GM12878 (cell line): ENCODE data around the gene EPHA2. TPM values are rescaled to one million over a fixed set of nuclear protein-coding genes. Genes with fewer than 3 reads are reported as not detected.

Experiments used
- ATAC-seq: fragments of 200-7000 bp; cut with Tn5 transposase; 3 replicates; pipeline ENCODE4 v1.9.1; 2020; ENCODE audit warnings: mild to moderate bottlenecking, moderate library complexity
- BruUV-seq: library from RNA; stranded (reverse); fragments of 400-500 nt; replicated peaks from 2 replicates; lab custom pipeline; 2021; lab: Mats Ljungman, UMichigan
- CTCF ChIA-PET: fragments of 300-600 bp; sonication (Branson Sonifier 250); formaldehyde crosslinking; extraction: SDS; loops from one replicate; lab custom pipeline; 2021; ENCODE audit warnings: inconsistent platforms; lab: Yijun Ruan, JAX
- POLR2A ChIA-PET: fragments of 350-600 bp; formaldehyde crosslinking; extraction: SDS; loops from one replicate; lab custom pipeline; 2021; ENCODE audit warnings: inconsistent platforms; lab: Charles Lee
- RAD21 ChIA-PET: fragments of 300-600 bp; sonication (Branson Sonifier 250); formaldehyde crosslinking; loops from one replicate; lab custom pipeline; 2023; ENCODE audit warnings: antibody characterized with exemption; ENCODE audit not compliant: unreplicated experiment; lab: Charles Lee
- SMC1A ChIA-PET: fragments of 300-600 bp; sonication (Branson Sonifier 250); formaldehyde crosslinking; loops from one replicate; lab custom pipeline; 2023; ENCODE audit not compliant: unreplicated experiment, uncharacterized antibody; lab: Charles Lee
- DNase-seq: peaks from one replicate; pipeline ENCODE4 v3.0.0-alpha.2; 2011; ENCODE audit warnings: low read depth, low spot score
- FAIRE-seq: peaks from 3 replicates; lab custom pipeline; 2011; peaks lifted over from hg19 to GRCh38; lab: Jason Lieb, UNC
- H2AFZ ChIP-seq: 2 replicates; pipeline ENCODE4 v1.6.0; 2011; ENCODE audit warnings: low read depth, low read length, control low read depth; ENCODE audit not compliant: control insufficient read depth
- H3K27ac ChIP-seq: 2 replicates; pipeline ENCODE4 v1.5.1; 2011; ENCODE audit warnings: control low read depth; ENCODE audit not compliant: control insufficient read depth, insufficient read depth
- H3K27me3 ChIP-seq, 2 experiments: replicated peaks in 1 of 2; 2 replicates each; pipeline versions ENCODE4 v1.6.0 to v1.6.1; 2011; ENCODE audit warnings: low read length in 1 of 2; ENCODE audit not compliant: control insufficient read depth in 2 of 2, insufficient read depth in 2 of 2
- H3K36me3 ChIP-seq, 2 experiments: 2 replicates each; pipeline ENCODE4 v1.5.1; 2011; ENCODE audit warnings: low read length in 1 of 2; ENCODE audit not compliant: control insufficient read depth in 2 of 2, insufficient read depth in 2 of 2
- H3K4me1 ChIP-seq: 2 replicates; pipeline ENCODE4 v1.6.1; 2011; ENCODE audit warnings: mild to moderate bottlenecking, low read length, moderate library complexity, mixed read lengths; ENCODE audit not compliant: control insufficient read depth, insufficient read depth
- H3K4me2 ChIP-seq: 2 replicates; pipeline ENCODE4 v1.6.0; 2011; ENCODE audit warnings: control low read depth; ENCODE audit not compliant: control insufficient read depth, insufficient read depth
- H3K4me3 ChIP-seq: fragments of 200-600 bp; sonication (generic); 2 replicates; pipeline ENCODE4 v1.5.1; 2016
- H3K79me2 ChIP-seq: 2 replicates; pipeline ENCODE4 v1.6.0; 2011; ENCODE audit warnings: low read length; ENCODE audit not compliant: control insufficient read depth, insufficient read depth
- H3K9ac ChIP-seq: 2 replicates; pipeline ENCODE4 v1.8.0; 2011; ENCODE audit warnings: low read length, control low read depth, mixed read lengths; ENCODE audit not compliant: control insufficient read depth, insufficient read depth
- H3K9me3 ChIP-seq: replicated peaks from 3 replicates; pipeline ENCODE4 v1.5.1; 2011; ENCODE audit warnings: mild to moderate bottlenecking, low read length; ENCODE audit not compliant: control insufficient read depth, insufficient read depth
- H4K20me1 ChIP-seq: 2 replicates; pipeline ENCODE4 v1.6.0; 2011; ENCODE audit not compliant: control insufficient read depth, insufficient read depth
- BACH1 ChIP-seq: fragments of 450-650 bp; IDR thresholded peaks from 2 replicates; pipeline ENCODE4 v1.6.1; 2017; ENCODE audit warnings: mild to moderate bottlenecking, borderline replicate concordance
- IRF4 ChIP-seq: IDR thresholded peaks from 2 replicates; pipeline ENCODE4 v1.6.1; 2011; ENCODE audit warnings: low read depth, low read length
- KLF5 ChIP-seq: fragments of 450-650 bp; IDR thresholded peaks from 2 replicates; pipeline ENCODE4 v1.6.1; 2014; ENCODE audit warnings: mild to moderate bottlenecking; ENCODE audit not compliant: partially characterized antibody
- PBX3 ChIP-seq: IDR thresholded peaks from 2 replicates; pipeline ENCODE4 v1.6.1; 2011; ENCODE audit warnings: mild to moderate bottlenecking, low read depth, low read length, moderate library complexity; ENCODE audit not compliant: insufficient replicate concordance
- POU2F2 ChIP-seq: IDR thresholded peaks from 3 replicates; pipeline ENCODE4 v1.6.1; 2011; ENCODE audit warnings: low read depth, mild to moderate bottlenecking, low read length, borderline replicate concordance
- RELA ChIP-seq: fragments of 450-650 bp; IDR thresholded peaks from 2 replicates; pipeline ENCODE4 v1.8.0; 2014; ENCODE audit warnings: borderline replicate concordance; ENCODE audit not compliant: partially characterized antibody
- SMAD1 ChIP-seq: fragments of 450-650 bp; IDR thresholded peaks from 2 replicates; pipeline ENCODE4 v1.6.1; 2018; ENCODE audit warnings: mild to moderate bottlenecking, low read depth; ENCODE audit not compliant: partially characterized antibody
- SPI1 ChIP-seq: IDR thresholded peaks from 2 replicates; pipeline ENCODE4 v1.6.1; 2011; ENCODE audit warnings: low read depth, mild to moderate bottlenecking, low read length, moderate library complexity, borderline replicate concordance; ENCODE audit not compliant: insufficient read depth
- SRF ChIP-seq, 2 experiments: IDR thresholded peaks; 2 replicates each; pipeline ENCODE4 v1.6.1; 2011; ENCODE audit warnings: low read depth in 2 of 2, low read length in 2 of 2, mild to moderate bottlenecking in 1 of 2, moderate library complexity in 1 of 2
- SUZ12 ChIP-seq: fragments of 200-600 bp; sonication (generic); IDR thresholded peaks from one replicate; pipeline ENCODE4 v1.6.1; 2018; ENCODE audit warnings: antibody characterized with exemption, mild to moderate bottlenecking; ENCODE audit not compliant: unreplicated experiment
- ZNF384 ChIP-seq: IDR thresholded peaks from 2 replicates; pipeline ENCODE4 v1.6.1; 2012; ENCODE audit warnings: low read depth, mild to moderate bottlenecking, low read length, improper control_type of control experiment, borderline replicate concordance
- WGBS: methylation state at CpG from one replicate; pipeline ENCODE4 v1.1.6; 2016; ENCODE audit warnings: low lambda C conversion rate; ENCODE audit not compliant: insufficient replicate concordance, insufficient coverage; ENCODE audit errors: missing lambda C conversion rate; 5-methylcytosine and 5-hydroxymethylcytosine counted together
- in situ Hi-C: fragments of 300-500 bp; cut with MboI; formaldehyde crosslinking; loops from 9 replicates; pipeline ENCODE4 v1.14.3; 2018; ENCODE audit warnings: mixed read lengths
- intact Hi-C: fragments of 100-400 bp; cut with micrococcal nuclease; formaldehyde crosslinking; loops from one replicate; pipeline ENCODE4 v1.14.2; 2022; ENCODE audit not compliant: unreplicated experiment
- polyA plus RNA-seq, 11 experiments: library from polyadenylated mRNA; depleted of rRNA in 4 of 11; unstranded in 6 of 11; stranded (reverse) in 5 of 11; fragments of >200 nt; fragmentation: Nextera tagmentation in 4 of 11; fragmentation: Illumina TruSeq in 1 of 11; extraction: Ambion mirVana in 4 of 11; extraction: Trizol in 1 of 11; gene quantifications; 1 replicate in 1 of 11; 2 replicates in 10 of 11; pipeline versions ENCODE4 v1.2.1 to v1.2.3, GENCODE V29; 2011 to 2016; ENCODE audit warnings: inconsistent platforms in 2 of 11, missing spikeins in 2 of 11, low read depth in 1 of 11
- total RNA-seq, 4 experiments: library from RNA; depleted of rRNA in 3 of 4; stranded (reverse); fragments of >200 nt in 3 of 4; fragmentation: Illumina TruSeq in 1 of 4; extraction: Trizol in 1 of 4; gene quantifications; 2 replicates each; pipeline versions ENCODE4 v1.2.1 to v1.2.3, GENCODE V29; 2013 to 2021
- TF ChIP-seq, protein P1 (sequence below): fragments of 450-650 bp; IDR thresholded peaks from 2 replicates; pipeline ENCODE4 v1.6.1; 2014; ENCODE audit warnings: mild to moderate bottlenecking
- TF ChIP-seq, protein P2 (sequence below): fragments of 450-650 bp; IDR thresholded peaks from 2 replicates; pipeline ENCODE4 v1.6.1; 2017; ENCODE audit warnings: mild to moderate bottlenecking

Gene EPHA2
- total and polyA plus RNA-seq, 10 of the 15 experiments (the other 5 are each of a cell fraction or from before 2014, with no cell fraction given): 0.04 to 0.51 (median 0.23) TPM; not detected in 2

GRCh38 chr1:16125483-16125882, 30.4 kb downstream of the EPHA2 start:
- H3K4me3 ChIP-seq: no peak overlapping the region
- in situ Hi-C loops: no loop called here
- DNase-seq (no peak), ATAC-seq (no peak), FAIRE-seq (no peak)
- no peaks in the 10 kb centered on the region for H4K20me1 ChIP-seq
- 47% methylated on average over 3 of the region's 3 CpGs for WGBS
- H2AFZ ChIP-seq: no peak overlapping the region
- no TSS peak for BruUV-seq
- H3K79me2 ChIP-seq: no peaks in the 10 kb centered on the region
- CTCF ChIA-PET: no interaction called here
- H3K9me3 ChIP-seq: no peaks in the 10 kb centered on the region
- TF ChIP-seq IRF4: no peak
- TF ChIP-seq PBX3: no peak
- TF ChIP-seq SMAD1: no peak
- no peak for TF ChIP-seq POU2F2
- no peak for TF ChIP-seq SUZ12
- TF ChIP-seq, protein P1, sequence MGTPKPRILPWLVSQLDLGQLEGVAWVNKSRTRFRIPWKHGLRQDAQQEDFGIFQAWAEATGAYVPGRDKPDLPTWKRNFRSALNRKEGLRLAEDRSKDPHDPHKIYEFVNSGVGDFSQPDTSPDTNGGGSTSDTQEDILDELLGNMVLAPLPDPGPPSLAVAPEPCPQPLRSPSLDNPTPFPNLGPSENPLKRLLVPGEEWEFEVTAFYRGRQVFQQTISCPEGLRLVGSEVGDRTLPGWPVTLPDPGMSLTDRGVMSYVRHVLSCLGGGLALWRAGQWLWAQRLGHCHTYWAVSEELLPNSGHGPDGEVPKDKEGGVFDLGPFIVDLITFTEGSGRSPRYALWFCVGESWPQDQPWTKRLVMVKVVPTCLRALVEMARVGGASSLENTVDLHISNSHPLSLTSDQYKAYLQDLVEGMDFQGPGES: no peak
- TF ChIP-seq, protein P2, sequence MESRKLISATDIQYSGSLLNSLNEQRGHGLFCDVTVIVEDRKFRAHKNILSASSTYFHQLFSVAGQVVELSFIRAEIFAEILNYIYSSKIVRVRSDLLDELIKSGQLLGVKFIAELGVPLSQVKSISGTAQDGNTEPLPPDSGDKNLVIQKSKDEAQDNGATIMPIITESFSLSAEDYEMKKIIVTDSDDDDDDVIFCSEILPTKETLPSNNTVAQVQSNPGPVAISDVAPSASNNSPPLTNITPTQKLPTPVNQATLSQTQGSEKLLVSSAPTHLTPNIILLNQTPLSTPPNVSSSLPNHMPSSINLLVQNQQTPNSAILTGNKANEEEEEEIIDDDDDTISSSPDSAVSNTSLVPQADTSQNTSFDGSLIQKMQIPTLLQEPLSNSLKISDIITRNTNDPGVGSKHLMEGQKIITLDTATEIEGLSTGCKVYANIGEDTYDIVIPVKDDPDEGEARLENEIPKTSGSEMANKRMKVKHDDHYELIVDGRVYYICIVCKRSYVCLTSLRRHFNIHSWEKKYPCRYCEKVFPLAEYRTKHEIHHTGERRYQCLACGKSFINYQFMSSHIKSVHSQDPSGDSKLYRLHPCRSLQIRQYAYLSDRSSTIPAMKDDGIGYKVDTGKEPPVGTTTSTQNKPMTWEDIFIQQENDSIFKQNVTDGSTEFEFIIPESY: no peak
- TF ChIP-seq BACH1: no peak
- TF ChIP-seq SRF (IDR thresholded peaks at IDR 0.05; ENCODE audit: low read depth in 2 of 2, low read length in 2 of 2): no peak
- TF ChIP-seq SPI1: no peak
- TF ChIP-seq KLF5: no peak
- TF ChIP-seq ZNF384: no peak
- no peak for TF ChIP-seq RELA
- no peaks in the 10 kb centered on the region for H3K36me3 ChIP-seq
- H3K27ac ChIP-seq: no peak overlapping the region
- no peak overlapping the region for H3K9ac ChIP-seq
- POLR2A ChIA-PET: no interaction called here
- RAD21 ChIA-PET: no interaction called here
- H3K27me3 ChIP-seq: no peaks in the 10 kb centered on the region; a peak in 1 of 4 replicates
- SMC1A ChIA-PET: no interaction called here
- no peaks in the 10 kb centered on the region; the same call in 1 of the 2 replicates for H3K4me1 ChIP-seq
- H3K4me2 ChIP-seq: no peak overlapping the region
- intact Hi-C loops: no loop called here
